Esophagus muscularis mucosa (tissue), 4 donors: Measurements from ENCODE around the gene AKT2.

Experiments
- CTCF ChIP-seq, 3 experiments: fragments of 200-600 bp in 2 of 3; fragments of 450-650 bp in 1 of 3; sonication (generic) in 2 of 3; IDR thresholded peaks; one replicate each; pipeline ENCODE4 v1.5.1; 2017 to 2019; ENCODE audit warnings: antibody characterized with exemption in 3 of 3, mild to moderate bottlenecking in 2 of 3, moderate library complexity in 1 of 3
- EP300 ChIP-seq: sonication (generic); formaldehyde crosslinking; IDR thresholded peaks from one replicate; pipeline ENCODE4 v1.6.1; 2017; ENCODE audit warnings: antibody characterized with exemption
- POLR2A ChIP-seq: fragments of 450-650 bp; IDR thresholded peaks from one replicate; pipeline ENCODE4 v1.6.1; 2017; ENCODE audit warnings: antibody characterized with exemption, moderate library complexity, mild to moderate bottlenecking, low read depth
- POLR2AphosphoS5 ChIP-seq, 2 donors: sonication (generic); formaldehyde crosslinking; IDR thresholded peaks; one replicate each; pipeline ENCODE4 v1.6.1; 2017; ENCODE audit warnings: antibody characterized with exemption in 2 of 2

GRCh38 chr19:40184273-40184672 lies 100.9 kb downstream of the AKT2 start:
- TF ChIP-seq POLR2AphosphoS5 (IDR thresholded peaks at IDR 0.05), result no peak
- no peak for TF ChIP-seq CTCF (IDR thresholded peaks at IDR 0.05)
- TF ChIP-seq POLR2A, result no peak
- TF ChIP-seq EP300, result no peak
